Caco-2 (cell line): Measurements from ENCODE around the gene DSCAM. TPM values are rescaled to one million over a fixed set of nuclear protein-coding genes. Genes with fewer than 3 reads are reported as not detected.

Source experiments
- BruUV-seq: library from RNA; stranded (reverse); fragments of 400-500 nt; replicated peaks from 2 replicates; lab custom pipeline; 2021; lab: Mats Ljungman, UMichigan
- CTCF ChIA-PET: fragments of 300-600 bp; sonication (Branson Sonifier 250); formaldehyde crosslinking; loops from one replicate; lab custom pipeline; 2022; ENCODE audit warnings: antibody characterized with exemption; lab: Charles Lee
- POLR2A ChIA-PET: fragments of 300-600 bp; sonication (Branson Sonifier 250); formaldehyde crosslinking; loops from one replicate; lab custom pipeline; 2022; ENCODE audit warnings: antibody characterized with exemption; lab: Charles Lee
- DNase-seq, 2 experiments: peaks; one replicate each; pipeline versions ENCODE4 v3.0.0 to v3.0.0-alpha.2; 2020 to 2022
- H3K27me3 ChIP-seq: replicated peaks from 2 replicates; pipeline ENCODE4 v1.6.0; 2011; ENCODE audit warnings: low read length; ENCODE audit not compliant: control insufficient read depth, insufficient read depth
- H3K36me3 ChIP-seq: 2 replicates; pipeline ENCODE4 v1.5.1; 2011; ENCODE audit warnings: low read length; ENCODE audit not compliant: control insufficient read depth, insufficient read depth
- H3K4me1 ChIP-seq: fragments of 250-450 bp; sonication (Bioruptor Pico); 2 replicates; pipeline ENCODE4 v1.5.1; 2020; ENCODE audit warnings: mild to moderate bottlenecking
- H3K4me3 ChIP-seq: 2 replicates; pipeline ENCODE4 v1.5.1; 2011; ENCODE audit warnings: low read depth, mild to moderate bottlenecking, control low read depth, low read length
- H3K9me3 ChIP-seq: fragments of 250-450 bp; sonication (Bioruptor Pico); 2 replicates; pipeline ENCODE4 v1.5.1; 2020; ENCODE audit warnings: mild to moderate bottlenecking, moderate library complexity
- H3K27ac Mint-ChIP-seq: one replicate; pipeline ENCODE4 v1.8.0; 2022; ENCODE audit warnings: mixed read lengths; ENCODE audit not compliant: unreplicated experiment
- H3K27me3 Mint-ChIP-seq: one replicate; pipeline ENCODE4 v1.8.0; 2022; ENCODE audit warnings: mixed read lengths; ENCODE audit not compliant: insufficient read depth, unreplicated experiment
- H3K36me3 Mint-ChIP-seq: one replicate; pipeline ENCODE4 v1.8.0; 2022; ENCODE audit warnings: mild to moderate bottlenecking, mixed read lengths; ENCODE audit not compliant: insufficient read depth, unreplicated experiment
- H3K4me1 Mint-ChIP-seq: one replicate; pipeline ENCODE4 v1.8.0; 2022; ENCODE audit warnings: low read depth, mixed read lengths; ENCODE audit not compliant: unreplicated experiment
- H3K4me3 Mint-ChIP-seq: one replicate; pipeline ENCODE4 v1.8.0; 2022; ENCODE audit warnings: mild to moderate bottlenecking, moderate library complexity, mixed read lengths; ENCODE audit not compliant: unreplicated experiment
- H3K9me3 Mint-ChIP-seq: one replicate; pipeline ENCODE4 v1.8.0; 2022; ENCODE audit warnings: mixed read lengths; ENCODE audit not compliant: unreplicated experiment
- CTCF ChIP-seq, 2 experiments: fragments of 200-600 bp in 1 of 2; IDR thresholded peaks; 1 replicate in 1 of 2; 2 replicates in 1 of 2; pipeline versions ENCODE4 v1.5.1 to v1.8.0; 2011 to 2022; ENCODE audit warnings: antibody characterized with exemption in 1 of 2, control low read depth in 1 of 2, inconsistent platforms in 1 of 2, low read depth in 1 of 2, low read length in 1 of 2, mild to moderate bottlenecking in 1 of 2, moderate library complexity in 1 of 2; ENCODE audit not compliant: insufficient read depth in 1 of 2, severe bottlenecking in 1 of 2, unreplicated experiment in 1 of 2
- intact Hi-C: fragments of 100-400 bp; cut with micrococcal nuclease; formaldehyde crosslinking; loops from one replicate; pipeline ENCODE4 v1.10.0; 2022; ENCODE audit not compliant: unreplicated experiment
- total RNA-seq: library from RNA; stranded (reverse); gene quantifications from 2 replicates; pipeline ENCODE4 v1.2.3, GENCODE V29; 2022

Gene DSCAM
- total RNA-seq, 1 experiment from 2014 or later = not detected

GRCh38 chr21:40640266-40640789, 206.6 kb downstream of the DSCAM start:
- H3K4me1 Mint-ChIP-seq = no peaks in the 10 kb centered on the region
- Histone ChIP-seq H3K27me3 (no peaks in the 10 kb centered on the region), H3K4me3 (no peak overlapping the region), H3K4me1 (no peaks in the 10 kb centered on the region), H3K36me3 (no peaks in the 10 kb centered on the region), H3K9me3 (no peaks in the 10 kb centered on the region; the same call in 1 of the 2 replicates)
- CTCF ChIA-PET = no interaction called here
- POLR2A ChIA-PET = no interaction called here
- H3K27ac Mint-ChIP-seq = no peak overlapping the region
- H3K27me3 Mint-ChIP-seq = peaks cover 1% of the 10 kb centered on the region
- no peaks in the 10 kb centered on the region for H3K9me3 Mint-ChIP-seq
- intact Hi-C loops = no loop called here
- no peak for TF ChIP-seq CTCF (IDR thresholded peaks at IDR 0.05; ENCODE audit: insufficient read depth in 1 of 2, low read depth in 1 of 2, low read length in 1 of 2, severe bottlenecking in 1 of 2, unreplicated experiment in 1 of 2)
- H3K4me3 Mint-ChIP-seq = no peak overlapping the region
- H3K36me3 Mint-ChIP-seq = no peaks in the 10 kb centered on the region
- BruUV-seq = no TSS peak
- no peak for DNase-seq

- Histone ChIP-seq H3K27me3 (no peaks in the 10 kb centered on the region), H3K9me3 (no peaks in the 10 kb centered on the region; the same call in 1 of the 2 replicates), H3K4me3 (no peak overlapping the region), H3K36me3 (no peaks in the 10 kb centered on the region), H3K4me1 (no peaks in the 10 kb centered on the region)
- Mint-ChIP-seq H3K4me3 (no peak overlapping the region), H3K27me3 (peaks cover 6% of the 10 kb centered on the region), H3K36me3 (no peaks in the 10 kb centered on the region), H3K4me1 (no peaks in the 10 kb centered on the region), H3K27ac (no peak overlapping the region), H3K9me3 (no peaks in the 10 kb centered on the region)
- POLR2A ChIA-PET = no interaction called here
- intact Hi-C loops = no loop called here
- DNase-seq = no peak
- TF ChIP-seq CTCF (IDR thresholded peaks at IDR 0.05; ENCODE audit: insufficient read depth in 1 of 2, low read depth in 1 of 2, low read length in 1 of 2, severe bottlenecking in 1 of 2, unreplicated experiment in 1 of 2) = no peak
- BruUV-seq = no TSS peak
- CTCF ChIA-PET = no interaction called here
Observed at GRCh38 chr21:40639616-40640194, 207.3 kb downstream of the DSCAM start.

GRCh38 chr21:40638466-40639251, 208.3 kb downstream of the DSCAM start:
- no peaks in the 10 kb centered on the region for H3K9me3 ChIP-seq
- H3K9me3 Mint-ChIP-seq = no peaks in the 10 kb centered on the region

More at GRCh38 chr21:40638466-40639251, 208.3 kb downstream of the DSCAM start:
- ChIA-PET CTCF (no interaction called here), POLR2A (no interaction called here)
- no peaks in the 10 kb centered on the region for H3K4me1 ChIP-seq
- no peaks in the 10 kb centered on the region for H3K36me3 ChIP-seq
- intact Hi-C loops = no loop called here
- Mint-ChIP-seq H3K36me3 (no peaks in the 10 kb centered on the region), H3K4me3 (no peak overlapping the region), H3K27ac (no peak overlapping the region), H3K4me1 (no peaks in the 10 kb centered on the region), H3K27me3 (peaks cover 9% of the 10 kb centered on the region)
- BruUV-seq = no TSS peak
- no peak for TF ChIP-seq CTCF (IDR thresholded peaks at IDR 0.05; ENCODE audit: insufficient read depth in 1 of 2, low read depth in 1 of 2, low read length in 1 of 2, severe bottlenecking in 1 of 2, unreplicated experiment in 1 of 2)
- H3K4me3 ChIP-seq = no peak overlapping the region
- no peaks in the 10 kb centered on the region for H3K27me3 ChIP-seq
- no peak for DNase-seq
